ENCODE data around the gene OLA1.

DNA sequence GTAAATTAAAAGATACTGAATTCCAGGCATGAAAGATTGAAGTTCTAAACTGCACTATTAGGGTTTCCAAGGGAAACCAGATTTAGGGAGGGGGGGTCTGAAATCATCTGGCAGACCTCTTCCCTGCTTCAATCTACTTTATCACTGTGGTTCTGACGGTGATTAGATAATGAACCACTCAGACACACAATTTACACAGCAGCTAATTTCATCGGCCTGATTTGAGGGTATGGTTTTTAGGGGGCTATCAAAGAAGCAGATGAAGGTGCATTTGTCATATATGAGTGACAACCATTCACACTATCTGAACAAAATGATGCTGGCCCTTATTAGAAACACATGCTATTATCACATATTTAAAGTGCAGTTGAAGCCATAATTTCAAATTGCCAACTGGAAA lies 106.0 kb downstream of the OLA1 start:
- TF ChIP-seq, protein P1, sequence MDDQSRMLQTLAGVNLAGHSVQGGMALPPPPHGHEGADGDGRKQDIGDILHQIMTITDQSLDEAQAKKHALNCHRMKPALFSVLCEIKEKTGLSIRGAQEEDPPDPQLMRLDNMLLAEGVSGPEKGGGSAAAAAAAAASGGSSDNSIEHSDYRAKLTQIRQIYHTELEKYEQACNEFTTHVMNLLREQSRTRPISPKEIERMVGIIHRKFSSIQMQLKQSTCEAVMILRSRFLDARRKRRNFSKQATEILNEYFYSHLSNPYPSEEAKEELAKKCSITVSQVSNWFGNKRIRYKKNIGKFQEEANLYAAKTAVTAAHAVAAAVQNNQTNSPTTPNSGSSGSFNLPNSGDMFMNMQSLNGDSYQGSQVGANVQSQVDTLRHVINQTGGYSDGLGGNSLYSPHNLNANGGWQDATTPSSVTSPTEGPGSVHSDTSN (IDR thresholded peaks at IDR 0.05), result no peak
- TF ChIP-seq SMC3 (IDR thresholded peaks at IDR 0.05), result no peak
- TF ChIP-seq, protein P2, sequence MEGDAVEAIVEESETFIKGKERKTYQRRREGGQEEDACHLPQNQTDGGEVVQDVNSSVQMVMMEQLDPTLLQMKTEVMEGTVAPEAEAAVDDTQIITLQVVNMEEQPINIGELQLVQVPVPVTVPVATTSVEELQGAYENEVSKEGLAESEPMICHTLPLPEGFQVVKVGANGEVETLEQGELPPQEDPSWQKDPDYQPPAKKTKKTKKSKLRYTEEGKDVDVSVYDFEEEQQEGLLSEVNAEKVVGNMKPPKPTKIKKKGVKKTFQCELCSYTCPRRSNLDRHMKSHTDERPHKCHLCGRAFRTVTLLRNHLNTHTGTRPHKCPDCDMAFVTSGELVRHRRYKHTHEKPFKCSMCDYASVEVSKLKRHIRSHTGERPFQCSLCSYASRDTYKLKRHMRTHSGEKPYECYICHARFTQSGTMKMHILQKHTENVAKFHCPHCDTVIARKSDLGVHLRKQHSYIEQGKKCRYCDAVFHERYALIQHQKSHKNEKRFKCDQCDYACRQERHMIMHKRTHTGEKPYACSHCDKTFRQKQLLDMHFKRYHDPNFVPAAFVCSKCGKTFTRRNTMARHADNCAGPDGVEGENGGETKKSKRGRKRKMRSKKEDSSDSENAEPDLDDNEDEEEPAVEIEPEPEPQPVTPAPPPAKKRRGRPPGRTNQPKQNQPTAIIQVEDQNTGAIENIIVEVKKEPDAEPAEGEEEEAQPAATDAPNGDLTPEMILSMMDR (IDR thresholded peaks at IDR 0.05), result no peak
- TF ChIP-seq, protein P3, sequence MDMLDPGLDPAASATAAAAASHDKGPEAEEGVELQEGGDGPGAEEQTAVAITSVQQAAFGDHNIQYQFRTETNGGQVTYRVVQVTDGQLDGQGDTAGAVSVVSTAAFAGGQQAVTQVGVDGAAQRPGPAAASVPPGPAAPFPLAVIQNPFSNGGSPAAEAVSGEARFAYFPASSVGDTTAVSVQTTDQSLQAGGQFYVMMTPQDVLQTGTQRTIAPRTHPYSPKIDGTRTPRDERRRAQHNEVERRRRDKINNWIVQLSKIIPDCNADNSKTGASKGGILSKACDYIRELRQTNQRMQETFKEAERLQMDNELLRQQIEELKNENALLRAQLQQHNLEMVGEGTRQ (IDR thresholded peaks at IDR 0.05), result no peak
- TF ChIP-seq, protein P4, sequence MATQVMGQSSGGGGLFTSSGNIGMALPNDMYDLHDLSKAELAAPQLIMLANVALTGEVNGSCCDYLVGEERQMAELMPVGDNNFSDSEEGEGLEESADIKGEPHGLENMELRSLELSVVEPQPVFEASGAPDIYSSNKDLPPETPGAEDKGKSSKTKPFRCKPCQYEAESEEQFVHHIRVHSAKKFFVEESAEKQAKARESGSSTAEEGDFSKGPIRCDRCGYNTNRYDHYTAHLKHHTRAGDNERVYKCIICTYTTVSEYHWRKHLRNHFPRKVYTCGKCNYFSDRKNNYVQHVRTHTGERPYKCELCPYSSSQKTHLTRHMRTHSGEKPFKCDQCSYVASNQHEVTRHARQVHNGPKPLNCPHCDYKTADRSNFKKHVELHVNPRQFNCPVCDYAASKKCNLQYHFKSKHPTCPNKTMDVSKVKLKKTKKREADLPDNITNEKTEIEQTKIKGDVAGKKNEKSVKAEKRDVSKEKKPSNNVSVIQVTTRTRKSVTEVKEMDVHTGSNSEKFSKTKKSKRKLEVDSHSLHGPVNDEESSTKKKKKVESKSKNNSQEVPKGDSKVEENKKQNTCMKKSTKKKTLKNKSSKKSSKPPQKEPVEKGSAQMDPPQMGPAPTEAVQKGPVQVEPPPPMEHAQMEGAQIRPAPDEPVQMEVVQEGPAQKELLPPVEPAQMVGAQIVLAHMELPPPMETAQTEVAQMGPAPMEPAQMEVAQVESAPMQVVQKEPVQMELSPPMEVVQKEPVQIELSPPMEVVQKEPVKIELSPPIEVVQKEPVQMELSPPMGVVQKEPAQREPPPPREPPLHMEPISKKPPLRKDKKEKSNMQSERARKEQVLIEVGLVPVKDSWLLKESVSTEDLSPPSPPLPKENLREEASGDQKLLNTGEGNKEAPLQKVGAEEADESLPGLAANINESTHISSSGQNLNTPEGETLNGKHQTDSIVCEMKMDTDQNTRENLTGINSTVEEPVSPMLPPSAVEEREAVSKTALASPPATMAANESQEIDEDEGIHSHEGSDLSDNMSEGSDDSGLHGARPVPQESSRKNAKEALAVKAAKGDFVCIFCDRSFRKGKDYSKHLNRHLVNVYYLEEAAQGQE (IDR thresholded peaks at IDR 0.05), result no peak
- no peak for TF ChIP-seq ZFP36 (IDR thresholded peaks at IDR 0.05; ENCODE audit: borderline replicate concordance, partially characterized antibody)
- TF ChIP-seq, protein P5, sequence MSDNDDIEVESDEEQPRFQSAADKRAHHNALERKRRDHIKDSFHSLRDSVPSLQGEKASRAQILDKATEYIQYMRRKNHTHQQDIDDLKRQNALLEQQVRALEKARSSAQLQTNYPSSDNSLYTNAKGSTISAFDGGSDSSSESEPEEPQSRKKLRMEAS (IDR thresholded peaks at IDR 0.05), result no peak
- TF ChIP-seq MAFK (IDR thresholded peaks at IDR 0.05; ENCODE audit: partially characterized antibody), result no peak
- no peak for TF ChIP-seq RFX5 (IDR thresholded peaks at IDR 0.05)
- TF ChIP-seq HDAC2 (IDR thresholded peaks at IDR 0.05), result no peak
- TF ChIP-seq POLR2AphosphoS2 (conservative IDR thresholded peaks at IDR 0.05; ENCODE audit: low read length), result no peak
- no peak for TF ChIP-seq NFE2L2 (conservative IDR thresholded peaks at IDR 0.05; ENCODE audit: low read length)
- no peak for TF ChIP-seq JUN (IDR thresholded peaks at IDR 0.05)
- no peak for TF ChIP-seq KDM1A (IDR thresholded peaks at IDR 0.05; ENCODE audit: low read depth)

Measured in A549 (cell line).